HCT116 (cell line): ENCODE data around the gene STK4. TPM values are rescaled to one million over a fixed set of nuclear protein-coding genes. Genes with fewer than 3 reads are reported as not detected.

Experiments
- ATAC-seq: fragments of 200-7000 bp; cut with Tn5 transposase; 2 replicates; pipeline ENCODE4 v1.9.1; 2020; ENCODE audit warnings: mild to moderate bottlenecking, moderate library complexity
- BruUV-seq: library from RNA; stranded (reverse); fragments of 400-500 nt; replicated peaks from 2 replicates; lab custom pipeline; 2021; lab: Mats Ljungman, UMichigan
- CTCF ChIA-PET: fragments of 300-600 bp; sonication (Branson Sonifier 250); formaldehyde crosslinking; loops from one replicate; lab custom pipeline; 2021; ENCODE audit warnings: antibody characterized with exemption; lab: Charles Lee
- POLR2A ChIA-PET: fragments of 300-600, 350-600 bp; sonication (Branson Sonifier 250); formaldehyde crosslinking; loops from one replicate; lab custom pipeline; 2021; ENCODE audit warnings: antibody characterized with exemption; lab: Charles Lee
- RAD21 ChIA-PET, 2 experiments: fragments of 300-600 bp; sonication (Branson Sonifier 250); formaldehyde crosslinking; loops; one replicate each; lab custom pipeline; 2023; ENCODE audit warnings: low total read pairs in 2 of 2; ENCODE audit not compliant: uncharacterized antibody in 2 of 2, unreplicated experiment in 2 of 2, low non-redundant PET in 1 of 2; lab: Charles Lee
- DNase-seq: peaks from one replicate; pipeline ENCODE4 v3.0.0-alpha.2; 2010; ENCODE audit warnings: low read depth, low spot score
- H2AFZ ChIP-seq: fragments of 200-600 bp; shearing (Covaris generic), sonication (generic); 2 replicates; pipeline ENCODE4 v1.6.1; 2017; ENCODE audit warnings: low read depth, mixed run types, mixed read lengths, antibody characterized with exemption, low read length; ENCODE audit not compliant: poor library complexity, severe bottlenecking
- H3K27ac ChIP-seq: 2 replicates; pipeline ENCODE4 v1.5.1; 2012; ENCODE audit warnings: low read depth, low read length
- H3K27me3 ChIP-seq: fragments of 200-600 bp; sonication (generic); 2 replicates; pipeline ENCODE4 v1.6.1; 2016; ENCODE audit warnings: mixed run types, low read length, mixed read lengths; ENCODE audit not compliant: insufficient read depth
- H3K36me3 ChIP-seq, 2 experiments: fragments of 200-500 bp in 1 of 2; fragments of 200-600 bp in 1 of 2; sonication (Bioruptor generic) in 1 of 2; sonication (generic) in 1 of 2; 2 replicates each; pipeline versions ENCODE4 v1.5.1 to v1.6.1; 2014 to 2016; ENCODE audit warnings: low read length in 2 of 2, inconsistent platforms in 1 of 2, mixed read lengths in 1 of 2, mixed run types in 1 of 2; ENCODE audit not compliant: insufficient read depth in 2 of 2, control insufficient read depth in 1 of 2
- H3K4me1 ChIP-seq, 2 experiments: fragments of 200-600 bp in 1 of 2; sonication (generic) in 1 of 2; 2 replicates each; pipeline versions ENCODE4 v1.5.1 to v1.6.1; 2012 to 2017; ENCODE audit warnings: low read length in 2 of 2, inconsistent platforms in 1 of 2, mild to moderate bottlenecking in 1 of 2, mixed read lengths in 1 of 2, mixed run types in 1 of 2, moderate library complexity in 1 of 2; ENCODE audit not compliant: insufficient read depth in 2 of 2, control insufficient read depth in 1 of 2
- H3K4me2 ChIP-seq: fragments of 200-600 bp; sonication (generic); 2 replicates; pipeline ENCODE4 v1.6.1; 2017; ENCODE audit warnings: mixed run types, low read length, mixed read lengths
- H3K4me3 ChIP-seq, 2 experiments: fragments of 200-600 bp in 1 of 2; sonication (generic) in 1 of 2; replicated peaks in 1 of 2; 2 replicates each; pipeline ENCODE4 v1.5.1; 2011 to 2016; ENCODE audit warnings: low read length in 2 of 2, control low read depth in 1 of 2, low read depth in 1 of 2, mild to moderate bottlenecking in 1 of 2, mixed read lengths in 1 of 2, mixed run types in 1 of 2
- H3K79me2 ChIP-seq: fragments of 200-600 bp; sonication (generic); 2 replicates; pipeline ENCODE4 v1.6.1; 2017; ENCODE audit warnings: mild to moderate bottlenecking, mixed run types, low read length, moderate library complexity, mixed read lengths; ENCODE audit not compliant: insufficient read depth
- H3K9ac ChIP-seq: fragments of 200-600 bp; sonication (generic); 2 replicates; pipeline ENCODE4 v1.6.1; 2016; ENCODE audit warnings: low read length, mixed read lengths
- H3K9me2 ChIP-seq: fragments of 200-600 bp; sonication (generic), shearing (Covaris generic); 2 replicates; pipeline ENCODE4 v1.6.1; 2017; ENCODE audit warnings: mixed run types, mild to moderate bottlenecking, moderate library complexity; ENCODE audit not compliant: insufficient read depth
- H3K9me3 ChIP-seq, 2 experiments: fragments of 200-500 bp in 1 of 2; fragments of 200-600 bp in 1 of 2; sonication (Bioruptor generic) in 1 of 2; sonication (generic) in 1 of 2; 2 replicates each; pipeline ENCODE4 v1.6.1; 2014 to 2017; ENCODE audit warnings: low read length in 2 of 2, mixed read lengths in 2 of 2, inconsistent platforms in 1 of 2, low read depth in 1 of 2, mild to moderate bottlenecking in 1 of 2, mixed run types in 1 of 2, moderate library complexity in 1 of 2; ENCODE audit not compliant: control insufficient read depth in 1 of 2, insufficient read depth in 1 of 2
- H4K20me1 ChIP-seq: fragments of 200-600 bp; sonication (generic), shearing (Covaris generic); 2 replicates; pipeline ENCODE4 v1.6.1; 2017; ENCODE audit warnings: mixed run types, mild to moderate bottlenecking, moderate library complexity; ENCODE audit not compliant: insufficient read depth
- EZH2phosphoT487 ChIP-seq: fragments of 200-600 bp; IDR thresholded peaks from 2 replicates; pipeline ENCODE4 v1.6.1; 2018; ENCODE audit warnings: antibody characterized with exemption, borderline replicate concordance
- SIN3A ChIP-seq: IDR thresholded peaks from 2 replicates; pipeline ENCODE4 v1.6.1; 2012; ENCODE audit warnings: low read depth
- SP1 ChIP-seq: IDR thresholded peaks from 2 replicates; pipeline ENCODE4 v1.6.1; 2012; ENCODE audit warnings: low read depth
- intact Hi-C: fragments of 100-400 bp; cut with micrococcal nuclease; formaldehyde crosslinking; loops from 2 replicates; pipeline ENCODE4 v1.10.0; 2022
- total RNA-seq: library from RNA; stranded (reverse); gene quantifications from one replicate; pipeline ENCODE4 v1.2.1, GENCODE V29; 2021; ENCODE audit not compliant: unreplicated experiment
- TF ChIP-seq, protein P1 (sequence below), 3 experiments: fragments of 200-600 bp in 1 of 3; sonication (generic) in 1 of 3; IDR thresholded peaks in 2 of 3; conservative IDR thresholded peaks in 1 of 3; 2 replicates each; pipeline ENCODE4 v1.5.1; 2012 to 2017; ENCODE audit warnings: low read depth in 2 of 3, low read length in 2 of 3, antibody characterized with exemption in 1 of 3, borderline replicate concordance in 1 of 3, control low read depth in 1 of 3, mild to moderate bottlenecking in 1 of 3, mixed read lengths in 1 of 3, mixed run types in 1 of 3, moderate library complexity in 1 of 3; ENCODE audit not compliant: insufficient read depth in 1 of 3
- TF ChIP-seq, protein P2 (sequence below): IDR thresholded peaks from 2 replicates; pipeline ENCODE4 v1.6.1; 2011; ENCODE audit warnings: mild to moderate bottlenecking, low read length, moderate library complexity; ENCODE audit not compliant: insufficient replicate concordance; ENCODE audit errors: extremely low read depth

The STK4 gene
- total RNA-seq, 1 experiment from 2014 or later, result 45.4 TPM

DNA sequence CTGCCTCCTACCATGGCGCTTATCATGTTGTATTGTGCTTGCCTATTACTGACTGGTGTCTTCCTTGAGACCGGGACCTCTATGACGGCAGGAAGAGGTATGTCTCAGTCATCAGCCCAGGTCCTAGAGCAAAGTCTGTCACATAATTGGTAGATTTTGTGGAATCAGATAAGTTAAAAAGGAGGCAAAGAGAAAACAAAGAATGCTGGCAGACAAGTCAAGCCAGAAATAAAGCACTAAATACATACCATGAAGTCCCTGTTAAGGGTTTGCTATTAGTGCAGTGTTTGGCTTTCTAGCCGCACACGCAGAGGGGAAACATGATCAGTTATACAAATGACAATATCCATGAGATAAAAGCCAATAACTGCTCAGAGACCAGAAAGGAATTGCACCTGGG, 12.1 kb upstream of the STK4 start:
- no peak overlapping the region for H3K27ac ChIP-seq
- H3K9me3 ChIP-seq, result no peaks in the 10 kb centered on the region
- peaks cover 60 to 73% of the 10 kb centered on the region in 2 experiments; a peak in 3 of 4 replicates for H3K36me3 ChIP-seq
- H3K4me3 ChIP-seq, result no peak overlapping the region
- CTCF ChIA-PET, result no interaction called here
- peaks cover 39% of the 10 kb centered on the region for H3K79me2 ChIP-seq
- DNase-seq, result no peak
- ATAC-seq, result no peak
- no TSS peak for BruUV-seq
- POLR2A ChIA-PET, result no interaction called here
- RAD21 ChIA-PET, result no interaction called here
- no peak overlapping the region for H3K4me2 ChIP-seq
- no peak overlapping the region for H2AFZ ChIP-seq
- H3K4me1 ChIP-seq, result peaks cover 5 to 8% of the 10 kb centered on the region in 2 experiments; a peak in 3 of 4 replicates
- no peaks in the 10 kb centered on the region; the same call in 1 of the 2 replicates for H4K20me1 ChIP-seq
- H3K9me2 ChIP-seq, result no peaks in the 10 kb centered on the region
- intact Hi-C loops, result no loop called here
- TF ChIP-seq, protein P1, sequence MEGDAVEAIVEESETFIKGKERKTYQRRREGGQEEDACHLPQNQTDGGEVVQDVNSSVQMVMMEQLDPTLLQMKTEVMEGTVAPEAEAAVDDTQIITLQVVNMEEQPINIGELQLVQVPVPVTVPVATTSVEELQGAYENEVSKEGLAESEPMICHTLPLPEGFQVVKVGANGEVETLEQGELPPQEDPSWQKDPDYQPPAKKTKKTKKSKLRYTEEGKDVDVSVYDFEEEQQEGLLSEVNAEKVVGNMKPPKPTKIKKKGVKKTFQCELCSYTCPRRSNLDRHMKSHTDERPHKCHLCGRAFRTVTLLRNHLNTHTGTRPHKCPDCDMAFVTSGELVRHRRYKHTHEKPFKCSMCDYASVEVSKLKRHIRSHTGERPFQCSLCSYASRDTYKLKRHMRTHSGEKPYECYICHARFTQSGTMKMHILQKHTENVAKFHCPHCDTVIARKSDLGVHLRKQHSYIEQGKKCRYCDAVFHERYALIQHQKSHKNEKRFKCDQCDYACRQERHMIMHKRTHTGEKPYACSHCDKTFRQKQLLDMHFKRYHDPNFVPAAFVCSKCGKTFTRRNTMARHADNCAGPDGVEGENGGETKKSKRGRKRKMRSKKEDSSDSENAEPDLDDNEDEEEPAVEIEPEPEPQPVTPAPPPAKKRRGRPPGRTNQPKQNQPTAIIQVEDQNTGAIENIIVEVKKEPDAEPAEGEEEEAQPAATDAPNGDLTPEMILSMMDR (IDR thresholded peaks at IDR 0.05 in 2 of 3, conservative IDR thresholded peaks at IDR 0.05 in 1 of 3; ENCODE audit: borderline replicate concordance in 1 of 3, insufficient read depth in 1 of 3, low read depth in 2 of 3, low read length in 2 of 3), result no peak
- TF ChIP-seq, protein P2, sequence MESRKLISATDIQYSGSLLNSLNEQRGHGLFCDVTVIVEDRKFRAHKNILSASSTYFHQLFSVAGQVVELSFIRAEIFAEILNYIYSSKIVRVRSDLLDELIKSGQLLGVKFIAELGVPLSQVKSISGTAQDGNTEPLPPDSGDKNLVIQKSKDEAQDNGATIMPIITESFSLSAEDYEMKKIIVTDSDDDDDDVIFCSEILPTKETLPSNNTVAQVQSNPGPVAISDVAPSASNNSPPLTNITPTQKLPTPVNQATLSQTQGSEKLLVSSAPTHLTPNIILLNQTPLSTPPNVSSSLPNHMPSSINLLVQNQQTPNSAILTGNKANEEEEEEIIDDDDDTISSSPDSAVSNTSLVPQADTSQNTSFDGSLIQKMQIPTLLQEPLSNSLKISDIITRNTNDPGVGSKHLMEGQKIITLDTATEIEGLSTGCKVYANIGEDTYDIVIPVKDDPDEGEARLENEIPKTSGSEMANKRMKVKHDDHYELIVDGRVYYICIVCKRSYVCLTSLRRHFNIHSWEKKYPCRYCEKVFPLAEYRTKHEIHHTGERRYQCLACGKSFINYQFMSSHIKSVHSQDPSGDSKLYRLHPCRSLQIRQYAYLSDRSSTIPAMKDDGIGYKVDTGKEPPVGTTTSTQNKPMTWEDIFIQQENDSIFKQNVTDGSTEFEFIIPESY, result no peak
- TF ChIP-seq EZH2phosphoT487 (no peak), SP1 (no peak), SIN3A (no peak)
- no peaks in the 10 kb centered on the region for H3K27me3 ChIP-seq
- H3K9ac ChIP-seq, result no peak overlapping the region
